Measurements from ENCODE around the gene MYO18A. TPM values are rescaled to one million over a fixed set of nuclear protein-coding genes. Genes with fewer than 3 reads are reported as not detected.

Gene MYO18A
- total RNA-seq, 1 donor from 2014 or later = 28.8 TPM

- Mint-ChIP-seq H3K4me3 (ENCODE audit: unreplicated experiment) (no peak overlapping the region), H3K4me1 (ENCODE audit: unreplicated experiment) (peaks cover 2% of the 10 kb centered on the region), H3K9me3 (ENCODE audit: unreplicated experiment) (no peaks in the 10 kb centered on the region), H3K27ac (ENCODE audit: unreplicated experiment) (no peak overlapping the region), H3K36me3 (ENCODE audit: unreplicated experiment) (no peaks in the 10 kb centered on the region), H3K27me3 (ENCODE audit: unreplicated experiment) (peaks cover 9% of the 10 kb centered on the region)
- no peak for TF ChIP-seq CTCF (IDR thresholded peaks at IDR 0.05)
- no peak for DNase-seq (ENCODE audit: extremely low spot score, unreplicated experiment)
Measured at GRCh38 chr17:29212681-29213121, 32.5 kb upstream of the MYO18A start.

GRCh38 chr17:29212094-29212631, 32.0 kb upstream of the MYO18A start:
- DNase-seq (ENCODE audit: extremely low spot score, unreplicated experiment) = no peak
- no peak for TF ChIP-seq CTCF (IDR thresholded peaks at IDR 0.05)
- H3K36me3 Mint-ChIP-seq (ENCODE audit: unreplicated experiment) = no peaks in the 10 kb centered on the region
- H3K9me3 Mint-ChIP-seq (ENCODE audit: unreplicated experiment) = no peaks in the 10 kb centered on the region
- H3K27ac Mint-ChIP-seq (ENCODE audit: unreplicated experiment) = no peak overlapping the region
- H3K27me3 Mint-ChIP-seq (ENCODE audit: unreplicated experiment) = peaks cover 9% of the 10 kb centered on the region
- peaks cover 2% of the 10 kb centered on the region for H3K4me1 Mint-ChIP-seq (ENCODE audit: unreplicated experiment)
- no peak overlapping the region for H3K4me3 Mint-ChIP-seq (ENCODE audit: unreplicated experiment)

GRCh38 chr17:29210879-29211278, 30.7 kb upstream of the MYO18A start:
- no peak for TF ChIP-seq CTCF (IDR thresholded peaks at IDR 0.05)
- H3K4me3 Mint-ChIP-seq (ENCODE audit: unreplicated experiment) = no peak overlapping the region
- H3K27me3 Mint-ChIP-seq (ENCODE audit: unreplicated experiment) = peaks cover under 1% of the 10 kb centered on the region
- H3K27ac Mint-ChIP-seq (ENCODE audit: unreplicated experiment) = no peak overlapping the region
- DNase-seq (ENCODE audit: extremely low spot score, unreplicated experiment) = no peak
- H3K4me1 Mint-ChIP-seq (ENCODE audit: unreplicated experiment) = peaks cover 2% of the 10 kb centered on the region
- H3K36me3 Mint-ChIP-seq (ENCODE audit: unreplicated experiment) = no peaks in the 10 kb centered on the region
- H3K9me3 Mint-ChIP-seq (ENCODE audit: unreplicated experiment) = no peaks in the 10 kb centered on the region

GRCh38 chr17:29209073-29209472, 28.9 kb upstream of the MYO18A start:
- H3K4me1 Mint-ChIP-seq (ENCODE audit: unreplicated experiment) = peaks cover 2% of the 10 kb centered on the region
- DNase-seq (ENCODE audit: extremely low spot score, unreplicated experiment) = no peak
- no peak for TF ChIP-seq CTCF (IDR thresholded peaks at IDR 0.05)
- H3K27ac Mint-ChIP-seq (ENCODE audit: unreplicated experiment) = no peak overlapping the region
- H3K36me3 Mint-ChIP-seq (ENCODE audit: unreplicated experiment) = no peaks in the 10 kb centered on the region
- H3K27me3 Mint-ChIP-seq (ENCODE audit: unreplicated experiment) = peaks cover 12% of the 10 kb centered on the region
- H3K4me3 Mint-ChIP-seq (ENCODE audit: unreplicated experiment) = no peak overlapping the region
- no peaks in the 10 kb centered on the region for H3K9me3 Mint-ChIP-seq (ENCODE audit: unreplicated experiment)

GRCh38 chr17:29207975-29208374, 27.8 kb upstream of the MYO18A start:
- no peak overlapping the region for H3K4me3 Mint-ChIP-seq (ENCODE audit: unreplicated experiment)
- no peak for TF ChIP-seq CTCF (IDR thresholded peaks at IDR 0.05)
- H3K4me1 Mint-ChIP-seq (ENCODE audit: unreplicated experiment) = peaks cover 2% of the 10 kb centered on the region
- no peaks in the 10 kb centered on the region for H3K36me3 Mint-ChIP-seq (ENCODE audit: unreplicated experiment)
- DNase-seq (ENCODE audit: extremely low spot score, unreplicated experiment) = no peak
- H3K27ac Mint-ChIP-seq (ENCODE audit: unreplicated experiment) = no peak overlapping the region
- peaks cover 21% of the 10 kb centered on the region for H3K27me3 Mint-ChIP-seq (ENCODE audit: unreplicated experiment)
- H3K9me3 Mint-ChIP-seq (ENCODE audit: unreplicated experiment) = no peaks in the 10 kb centered on the region
